GM12801 (cell line): Measurements from ENCODE around the gene SNAP25.

ENCODE experiments used
- TF ChIP-seq, protein P1 (sequence below): IDR thresholded peaks from one replicate; pipeline ENCODE4 v1.5.1; 2011; ENCODE audit warnings: control low read depth; ENCODE audit not compliant: insufficient read length; ENCODE audit errors: extremely low read depth

Gene SNAP25

DNA sequence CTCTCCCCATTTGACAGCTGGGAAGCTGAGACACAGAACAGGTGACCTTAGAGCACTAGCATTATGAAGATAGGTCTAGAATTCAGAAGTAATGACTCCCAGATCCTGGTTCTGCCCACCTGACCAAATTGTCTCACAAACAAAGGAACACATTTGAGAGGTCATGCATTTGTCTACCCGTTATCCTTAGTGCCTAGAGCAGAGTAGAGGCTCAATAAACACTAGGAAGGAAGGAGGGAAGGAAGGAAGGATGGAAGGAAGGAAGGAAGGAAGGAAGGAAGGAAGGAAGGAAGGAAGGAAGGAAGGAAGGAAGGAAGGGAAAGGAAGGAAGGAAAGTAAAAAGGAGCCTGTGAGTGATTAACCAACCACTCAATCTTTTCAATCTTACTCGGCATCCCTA, 63.3 kb downstream of the SNAP25 start:
- TF ChIP-seq, protein P1, sequence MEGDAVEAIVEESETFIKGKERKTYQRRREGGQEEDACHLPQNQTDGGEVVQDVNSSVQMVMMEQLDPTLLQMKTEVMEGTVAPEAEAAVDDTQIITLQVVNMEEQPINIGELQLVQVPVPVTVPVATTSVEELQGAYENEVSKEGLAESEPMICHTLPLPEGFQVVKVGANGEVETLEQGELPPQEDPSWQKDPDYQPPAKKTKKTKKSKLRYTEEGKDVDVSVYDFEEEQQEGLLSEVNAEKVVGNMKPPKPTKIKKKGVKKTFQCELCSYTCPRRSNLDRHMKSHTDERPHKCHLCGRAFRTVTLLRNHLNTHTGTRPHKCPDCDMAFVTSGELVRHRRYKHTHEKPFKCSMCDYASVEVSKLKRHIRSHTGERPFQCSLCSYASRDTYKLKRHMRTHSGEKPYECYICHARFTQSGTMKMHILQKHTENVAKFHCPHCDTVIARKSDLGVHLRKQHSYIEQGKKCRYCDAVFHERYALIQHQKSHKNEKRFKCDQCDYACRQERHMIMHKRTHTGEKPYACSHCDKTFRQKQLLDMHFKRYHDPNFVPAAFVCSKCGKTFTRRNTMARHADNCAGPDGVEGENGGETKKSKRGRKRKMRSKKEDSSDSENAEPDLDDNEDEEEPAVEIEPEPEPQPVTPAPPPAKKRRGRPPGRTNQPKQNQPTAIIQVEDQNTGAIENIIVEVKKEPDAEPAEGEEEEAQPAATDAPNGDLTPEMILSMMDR: no peak

DNA sequence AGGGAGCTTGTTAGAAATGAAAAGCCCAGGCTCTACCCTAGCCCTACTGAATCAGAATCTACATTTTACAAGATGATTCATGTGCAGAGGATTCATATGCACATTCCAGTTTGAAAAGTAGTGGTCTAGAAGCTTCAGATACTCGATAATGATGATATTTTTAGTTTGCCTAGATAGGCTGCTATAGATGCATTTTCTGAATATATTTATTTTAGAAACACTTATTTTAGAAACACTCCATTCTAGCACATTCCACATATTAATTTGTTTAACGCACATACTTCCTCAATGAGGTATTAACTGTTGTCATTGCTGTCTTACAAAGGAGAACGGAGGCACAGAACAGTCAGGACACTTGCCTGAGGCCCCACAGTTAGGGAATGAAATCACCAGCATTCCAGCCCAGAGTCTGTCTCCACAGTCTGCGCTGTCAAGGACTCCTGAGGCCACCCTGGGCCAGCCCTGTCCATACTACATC, 64.4 kb downstream of the SNAP25 start:
- TF ChIP-seq, protein P1: no peak

DNA sequence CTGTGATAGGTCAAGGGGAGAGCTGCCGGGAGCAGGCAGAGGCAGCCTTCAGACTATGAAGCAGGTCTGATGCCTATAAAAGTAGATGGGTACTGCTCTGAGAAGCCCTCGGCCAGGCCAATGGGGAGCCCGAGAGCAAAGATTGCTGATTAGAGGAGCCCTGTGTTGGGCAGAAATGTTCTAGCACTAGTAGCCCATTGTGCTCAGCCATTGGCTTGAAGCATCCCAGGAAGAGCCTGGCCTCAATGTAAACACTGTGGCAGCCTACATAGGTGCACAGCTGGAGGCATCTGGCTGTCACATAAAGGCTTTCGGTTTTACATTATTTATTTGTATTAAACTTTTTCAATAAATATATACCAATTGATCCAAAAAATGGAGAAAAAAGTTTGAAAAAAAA, 67.7 kb downstream of the SNAP25 start:
- TF ChIP-seq, protein P1: no peak

DNA sequence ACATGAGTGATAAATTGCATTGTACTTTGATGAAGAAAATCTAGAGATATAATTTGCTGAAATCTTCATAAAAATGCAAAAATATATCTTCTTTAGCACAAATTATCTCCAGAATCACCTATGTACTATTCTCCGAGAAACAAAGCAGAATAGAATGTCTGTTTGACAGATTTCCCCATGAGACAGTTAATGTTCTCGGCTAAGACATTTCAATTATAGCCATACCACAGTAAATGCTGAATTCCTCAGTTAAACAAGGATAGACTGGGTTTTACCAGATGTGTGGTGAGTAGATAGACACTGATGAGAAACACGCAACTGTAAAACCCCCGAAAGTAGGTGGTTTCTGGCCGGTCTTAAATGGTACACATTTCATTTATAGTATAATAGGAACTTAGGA, 69.8 kb downstream of the SNAP25 start:
- TF ChIP-seq, protein P1: no peak

DNA sequence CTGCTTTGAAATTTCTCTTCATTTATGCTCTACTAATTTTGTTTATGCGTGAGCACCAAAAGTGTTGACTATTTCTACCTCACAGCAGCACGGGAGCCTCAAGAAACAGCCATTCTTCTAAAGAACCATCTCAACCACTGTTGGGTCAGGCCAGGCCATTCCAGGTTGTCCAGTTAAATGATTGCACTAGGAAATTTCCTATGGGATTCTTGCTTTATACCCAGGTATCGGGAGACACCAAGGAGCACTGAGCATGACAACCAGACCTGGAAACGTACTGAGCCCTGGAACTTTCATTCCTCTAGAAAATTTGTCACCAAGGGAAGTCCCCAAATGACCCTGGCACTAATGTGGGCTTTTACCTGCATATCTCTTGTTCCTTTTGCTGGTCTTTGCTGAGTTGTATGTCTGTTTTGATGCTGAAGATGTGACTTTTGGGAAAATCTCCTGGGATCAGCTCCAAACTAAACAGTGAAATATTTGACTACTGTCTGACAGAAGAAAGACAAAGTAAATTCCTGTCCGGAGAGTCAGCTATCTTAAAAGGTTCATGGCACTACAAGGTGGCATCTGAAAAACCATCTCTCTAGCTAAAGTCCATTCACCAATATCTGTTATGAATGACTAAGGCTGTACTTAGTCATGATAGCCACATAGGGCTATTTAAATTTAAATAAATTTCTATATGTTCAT, 70.5 kb downstream of the SNAP25 start:
- TF ChIP-seq, protein P1: no peak

DNA sequence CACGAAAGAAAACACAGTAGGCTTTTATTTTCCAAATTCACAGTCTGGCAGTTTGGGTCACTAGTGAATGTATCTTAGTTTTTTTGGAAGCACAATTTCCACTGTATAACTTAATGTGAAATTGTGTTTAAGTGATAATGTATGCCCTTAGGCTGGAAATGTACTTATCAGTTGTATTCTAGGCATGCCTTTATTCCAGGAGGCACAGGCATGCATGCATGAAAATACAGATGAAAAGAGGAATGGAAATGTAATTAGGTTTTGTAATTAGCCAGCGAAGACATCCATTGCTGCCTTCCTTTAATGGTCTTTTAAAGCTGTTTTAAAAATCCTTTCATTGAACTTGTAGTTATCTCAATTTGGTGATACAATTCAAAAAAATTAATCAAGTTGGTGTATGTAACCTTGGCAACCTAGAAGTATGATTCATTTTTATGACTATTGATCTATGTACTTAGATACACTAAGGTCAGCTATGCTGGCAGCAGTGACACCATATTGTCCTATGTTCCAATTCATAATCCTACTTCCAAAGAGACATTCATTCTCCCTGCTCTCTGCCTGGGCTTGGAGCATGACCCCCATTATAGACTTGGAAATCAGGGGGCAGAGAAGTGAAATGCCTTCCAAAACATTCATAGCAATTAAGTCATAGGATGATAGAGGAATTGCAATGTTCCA, 73.1 kb downstream of the SNAP25 start:
- TF ChIP-seq, protein P1: no peak

DNA sequence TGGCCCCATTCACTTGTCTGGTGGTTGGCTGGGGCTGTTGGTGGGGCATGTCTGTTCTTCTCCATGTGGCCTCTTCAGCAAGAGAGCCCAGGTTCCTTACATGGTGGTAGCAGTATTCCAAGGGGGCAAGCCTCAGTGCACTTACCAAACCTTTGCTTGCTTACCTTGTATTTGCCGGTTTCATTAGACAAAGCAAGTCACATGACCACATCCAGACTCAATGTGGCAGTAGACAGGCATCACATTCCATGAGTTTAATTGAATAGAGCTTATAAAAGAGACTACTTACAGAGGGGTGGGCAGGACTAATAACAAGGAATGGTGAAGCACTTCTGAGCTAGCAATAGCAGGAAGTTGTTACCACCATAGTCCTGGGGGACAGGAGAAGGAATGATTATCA, 78.6 kb downstream of the SNAP25 start:
- TF ChIP-seq, protein P1: no peak
